Spleen (tissue), 7 donors: ENCODE results near the gene UGP2.

Source experiments
- POLR2A ChIP-seq, 3 donors: fragments of 450-650 bp; IDR thresholded peaks; one replicate each; pipeline ENCODE4 v1.5.1; 2017; ENCODE audit warnings: antibody characterized with exemption in 3 of 3, mild to moderate bottlenecking in 1 of 3
- POLR2AphosphoS5 ChIP-seq, 3 donors: sonication (generic); formaldehyde crosslinking; IDR thresholded peaks; one replicate each; pipeline ENCODE4 v1.5.1; 2017; ENCODE audit warnings: antibody characterized with exemption in 3 of 3
- TF ChIP-seq, protein P1 (sequence below), 11 experiments: fragments of 200-600 bp in 7 of 11; fragments of 450-650 bp in 4 of 11; sonication (generic) in 4 of 11; IDR thresholded peaks in 8 of 11; conservative IDR thresholded peaks in 3 of 11; 1 replicate in 7 of 11; 2 replicates in 4 of 11; pipeline versions ENCODE4 v1.4.0 to v1.8.0; 2016 to 2021; ENCODE audit warnings: antibody characterized with exemption in 11 of 11, inconsistent platforms in 4 of 11, mild to moderate bottlenecking in 1 of 11
- donor health status: DM: no; HTN: no; CAD: no; lungs with moderate emphysema.
- donor health status: DM: no; HTN: no; CAD: no.
- donor health status: DM: no; HTN: no; CAD: no.

DNA sequence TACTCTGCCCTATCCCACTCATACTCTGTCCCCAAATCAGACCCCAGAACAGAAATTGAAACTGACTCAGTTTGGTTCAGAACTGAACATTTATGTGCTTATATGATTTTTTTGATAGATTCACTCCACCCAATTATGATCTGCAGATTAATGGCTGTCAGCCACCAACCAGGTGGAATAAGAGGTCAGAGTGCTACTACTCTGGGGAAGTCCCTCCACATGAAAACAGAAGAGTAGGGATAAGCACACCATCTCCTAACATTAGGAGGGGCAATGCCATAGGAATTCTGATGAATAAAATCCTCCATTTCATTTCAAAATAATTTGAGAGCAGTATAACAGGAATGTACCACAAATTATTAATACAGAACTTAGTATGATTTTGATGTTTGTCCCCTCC lies 36.3 kb upstream of the UGP2 start:
- no peak for TF ChIP-seq POLR2A (IDR thresholded peaks at IDR 0.05)
- TF ChIP-seq, protein P1, sequence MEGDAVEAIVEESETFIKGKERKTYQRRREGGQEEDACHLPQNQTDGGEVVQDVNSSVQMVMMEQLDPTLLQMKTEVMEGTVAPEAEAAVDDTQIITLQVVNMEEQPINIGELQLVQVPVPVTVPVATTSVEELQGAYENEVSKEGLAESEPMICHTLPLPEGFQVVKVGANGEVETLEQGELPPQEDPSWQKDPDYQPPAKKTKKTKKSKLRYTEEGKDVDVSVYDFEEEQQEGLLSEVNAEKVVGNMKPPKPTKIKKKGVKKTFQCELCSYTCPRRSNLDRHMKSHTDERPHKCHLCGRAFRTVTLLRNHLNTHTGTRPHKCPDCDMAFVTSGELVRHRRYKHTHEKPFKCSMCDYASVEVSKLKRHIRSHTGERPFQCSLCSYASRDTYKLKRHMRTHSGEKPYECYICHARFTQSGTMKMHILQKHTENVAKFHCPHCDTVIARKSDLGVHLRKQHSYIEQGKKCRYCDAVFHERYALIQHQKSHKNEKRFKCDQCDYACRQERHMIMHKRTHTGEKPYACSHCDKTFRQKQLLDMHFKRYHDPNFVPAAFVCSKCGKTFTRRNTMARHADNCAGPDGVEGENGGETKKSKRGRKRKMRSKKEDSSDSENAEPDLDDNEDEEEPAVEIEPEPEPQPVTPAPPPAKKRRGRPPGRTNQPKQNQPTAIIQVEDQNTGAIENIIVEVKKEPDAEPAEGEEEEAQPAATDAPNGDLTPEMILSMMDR (IDR thresholded peaks at IDR 0.05 in 8 of 11, conservative IDR thresholded peaks at IDR 0.05 in 3 of 11): no peak
- TF ChIP-seq POLR2AphosphoS5 (IDR thresholded peaks at IDR 0.05): no peak
